ENCODE results near the gene GPX1.

The GPX1 gene

GRCh38 chr3:49311283-49311682 is 46.9 kb downstream of the GPX1 start:
- no peak overlapping the region for H3K4me3 ChIP-seq (ENCODE audit: control insufficient read depth, low read depth, low read length)
- no peak for DNase-seq (ENCODE audit: low read depth)

DNA sequence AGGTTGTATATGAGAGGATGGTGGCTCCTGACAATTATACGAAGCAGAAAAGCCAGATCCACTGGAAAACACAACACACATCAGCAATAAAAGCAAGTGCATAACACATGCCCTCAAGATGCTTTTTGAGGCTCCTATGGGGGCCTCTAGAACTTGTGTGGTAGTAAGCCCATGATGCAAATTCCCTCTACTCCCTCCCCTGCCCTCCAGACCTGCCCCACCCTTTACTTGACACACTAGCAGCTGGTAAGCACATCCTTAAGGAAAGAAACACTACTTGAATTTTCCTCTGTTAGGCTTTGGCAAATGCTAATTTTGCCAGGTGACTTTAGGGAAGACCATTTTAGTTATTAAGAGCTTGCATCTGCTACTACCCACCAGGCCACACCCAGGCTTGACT is 47.5 kb downstream of the GPX1 start:
- no peak for TF ChIP-seq CTCF (IDR thresholded peaks at IDR 0.05; ENCODE audit: control insufficient read depth, insufficient read depth, low read depth, low read length, missing control alignments)
- DNase-seq (ENCODE audit: low read depth), result no peak
- no peak overlapping the region for H3K4me3 ChIP-seq (ENCODE audit: control insufficient read depth, low read depth, low read length)

More at GRCh38 chr3:49311283-49311682, 46.9 kb downstream of the GPX1 start:
- no peak for TF ChIP-seq CTCF (IDR thresholded peaks at IDR 0.05; ENCODE audit: control insufficient read depth, insufficient read depth, low read depth, low read length, missing control alignments)
